HG02884 (cell line): ENCODE results near the gene DSG2.

Experiments
- ATAC-seq: cut with Tn5 transposase; IDR thresholded peaks from one replicate; pipeline ENCODE4 v1.9.1; 2021; ENCODE audit warnings: mild to moderate bottlenecking, moderate library complexity; ENCODE audit not compliant: unreplicated experiment

Gene DSG2

DNA sequence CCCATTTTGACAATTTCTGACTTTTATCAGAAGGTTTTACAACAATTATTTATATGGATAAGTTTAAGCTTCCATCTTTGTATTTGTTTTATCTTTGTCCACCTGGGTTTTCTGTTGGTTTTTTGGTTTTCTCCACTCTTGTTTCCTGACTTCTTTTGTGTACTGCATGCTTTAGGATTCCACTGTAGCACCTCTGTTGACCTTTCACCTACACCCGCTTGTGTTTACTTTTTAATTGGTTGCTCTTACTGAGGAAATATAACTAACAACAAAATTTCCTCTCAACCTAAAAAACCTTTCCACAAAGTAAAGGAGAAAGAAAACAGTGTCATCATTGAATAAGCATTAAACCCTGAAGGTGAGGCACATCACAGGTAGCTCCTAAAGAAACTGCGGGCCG, 53.9 kb downstream of the DSG2 start:
- ATAC-seq, result no peak

DNA sequence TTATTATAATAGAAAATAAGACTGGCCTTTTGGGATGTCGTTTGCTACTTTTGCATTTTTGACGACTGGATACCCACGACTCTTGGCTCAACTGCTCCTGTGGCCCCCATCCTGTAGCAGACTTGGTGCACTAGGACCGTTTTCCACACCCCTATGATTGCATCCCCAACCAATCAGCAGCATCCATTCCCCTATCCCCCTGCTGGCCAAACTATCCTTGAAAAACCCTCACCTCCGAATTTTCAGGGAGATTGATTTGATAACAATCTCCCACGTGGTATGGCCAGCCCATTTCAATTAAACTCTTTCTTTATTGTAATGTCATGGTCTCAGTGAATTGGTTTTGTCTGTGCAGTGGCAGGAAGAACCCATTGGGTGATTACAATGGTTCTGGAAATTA, 55.8 kb downstream of the DSG2 start:
- no peak for ATAC-seq

DNA sequence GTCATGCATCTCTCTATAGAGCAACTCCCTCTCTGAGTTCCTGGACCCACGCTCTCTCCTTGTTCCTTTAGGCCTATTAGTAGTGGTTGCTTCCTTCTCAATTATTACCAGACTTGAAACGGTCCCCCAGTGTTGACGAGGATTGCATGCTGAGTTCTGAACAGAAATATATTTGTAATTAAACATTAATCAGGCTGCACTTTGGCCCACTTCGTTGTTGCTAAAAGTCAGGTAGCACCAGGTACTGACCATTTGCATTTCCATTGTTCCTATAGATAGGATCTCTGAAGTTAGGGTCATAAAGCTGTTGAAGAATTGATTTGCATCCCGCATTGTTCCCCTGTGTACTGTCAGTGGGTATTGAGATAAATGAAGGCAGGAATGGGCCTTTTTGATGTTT, 56.8 kb downstream of the DSG2 start:
- no peak for ATAC-seq

DNA sequence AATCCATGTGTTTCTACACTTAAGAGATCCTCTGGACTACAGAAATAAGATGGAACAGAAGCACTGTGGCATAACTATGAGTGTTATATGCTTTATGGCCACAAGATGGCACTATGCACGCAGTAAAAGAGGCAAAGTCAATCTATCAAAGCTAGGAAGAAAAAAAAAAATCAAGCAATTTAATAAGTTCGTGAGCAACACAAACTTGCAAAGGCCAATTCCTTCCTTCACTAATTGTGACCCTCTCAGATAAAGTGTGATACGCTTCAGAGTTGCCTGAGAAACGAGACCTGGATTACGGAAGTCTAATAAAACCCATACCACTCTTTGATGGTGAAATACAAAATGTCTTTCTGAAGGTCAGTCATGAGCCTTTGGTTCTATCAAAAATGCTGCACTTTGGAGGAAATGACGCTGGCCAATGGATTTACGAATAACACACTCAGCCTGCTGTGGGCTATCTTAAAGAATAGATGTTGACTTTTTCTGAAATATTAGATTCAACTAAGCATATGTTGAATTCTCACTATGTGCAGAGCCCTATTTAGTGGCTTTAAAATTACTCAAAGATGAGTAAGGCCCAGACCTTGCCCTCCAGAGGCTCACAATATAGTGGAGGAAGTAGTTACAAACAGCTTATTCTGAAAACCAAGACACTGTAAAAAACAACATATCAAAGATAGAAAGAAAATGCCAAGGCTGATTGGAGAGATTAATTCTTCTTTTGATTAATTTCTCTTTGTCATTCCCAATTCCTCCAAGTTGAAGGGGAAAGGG, 58.2 kb downstream of the DSG2 start:
- peak; percentile 65 for ATAC-seq

DNA sequence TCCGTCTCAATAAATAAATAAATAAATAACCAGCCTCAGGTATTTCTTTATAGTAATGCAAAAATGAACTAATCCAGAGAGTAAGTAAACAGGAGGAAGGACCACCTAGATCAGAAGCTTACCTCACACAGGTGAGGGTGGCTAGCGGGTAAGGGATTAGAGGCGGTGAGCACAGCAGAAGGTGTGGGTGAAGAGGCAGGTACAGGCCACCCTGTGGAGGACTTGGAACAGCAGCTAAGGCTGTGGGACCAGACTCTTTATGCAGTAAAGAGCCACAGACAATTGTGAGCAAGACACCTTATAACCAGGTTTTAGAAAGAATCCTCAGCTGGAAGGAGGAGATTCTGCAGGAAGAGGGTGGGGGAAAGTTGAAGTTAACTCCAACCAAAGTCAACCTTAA, 59.5 kb downstream of the DSG2 start:
- no peak for ATAC-seq

DNA sequence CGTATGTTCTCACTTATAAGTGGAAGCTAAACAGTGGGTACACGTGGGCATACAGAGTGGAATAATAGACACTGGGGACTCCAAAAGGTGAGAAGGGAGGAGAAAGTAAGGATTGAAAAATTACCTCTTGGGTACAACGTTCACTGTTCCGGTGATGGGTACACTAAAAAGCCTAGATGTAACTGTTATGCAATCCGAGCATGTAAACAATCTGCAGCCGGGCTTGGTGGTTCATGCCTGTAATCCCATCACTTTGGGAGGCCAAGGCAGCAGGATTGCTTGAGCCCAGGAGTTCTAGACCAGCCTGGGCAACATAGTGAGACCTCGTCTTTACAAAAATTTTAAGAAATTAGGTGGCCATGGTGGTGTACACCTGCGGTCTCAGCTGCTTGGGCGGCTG, 60.6 kb downstream of the DSG2 start:
- no peak for ATAC-seq

DNA sequence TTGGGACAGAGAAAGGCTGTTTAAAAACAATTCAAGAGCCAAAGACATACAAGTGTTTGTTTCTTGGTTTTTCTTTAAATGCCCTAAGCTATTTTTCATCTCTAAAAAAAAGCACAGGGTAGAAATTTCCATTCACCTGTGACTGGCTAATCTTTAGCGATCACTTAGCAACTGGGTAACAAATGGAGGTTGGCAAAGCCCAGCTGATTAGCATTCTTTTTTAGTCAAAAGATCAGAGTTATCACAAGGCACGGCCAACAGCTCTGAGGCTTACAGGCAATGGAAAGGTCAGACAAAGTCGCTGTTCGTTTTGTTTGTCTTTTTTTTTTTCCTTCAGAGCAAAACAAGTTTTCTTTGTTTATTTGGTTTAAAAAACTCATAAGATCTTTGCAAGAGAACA, 64.7 kb downstream of the DSG2 start:
- no peak for ATAC-seq

DNA sequence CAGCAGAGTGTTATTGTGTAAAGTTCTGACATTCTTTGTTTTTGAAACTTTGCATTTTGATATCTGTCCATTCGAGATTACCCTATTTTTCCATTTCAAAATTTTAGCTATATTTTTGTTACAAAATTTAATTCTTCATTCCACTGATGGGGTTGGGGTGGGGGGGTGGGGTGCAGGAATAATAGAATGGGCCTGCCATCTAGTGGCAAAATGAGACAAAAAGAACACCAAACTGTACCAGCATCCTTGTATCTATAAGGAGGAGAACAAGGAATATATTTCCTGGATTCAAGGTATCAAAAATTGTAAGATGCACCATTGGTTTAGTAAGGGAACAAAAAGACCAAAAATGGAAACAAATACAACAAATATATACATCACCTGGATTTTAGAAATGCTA, 65.8 kb downstream of the DSG2 start:
- ATAC-seq, result no peak

DNA sequence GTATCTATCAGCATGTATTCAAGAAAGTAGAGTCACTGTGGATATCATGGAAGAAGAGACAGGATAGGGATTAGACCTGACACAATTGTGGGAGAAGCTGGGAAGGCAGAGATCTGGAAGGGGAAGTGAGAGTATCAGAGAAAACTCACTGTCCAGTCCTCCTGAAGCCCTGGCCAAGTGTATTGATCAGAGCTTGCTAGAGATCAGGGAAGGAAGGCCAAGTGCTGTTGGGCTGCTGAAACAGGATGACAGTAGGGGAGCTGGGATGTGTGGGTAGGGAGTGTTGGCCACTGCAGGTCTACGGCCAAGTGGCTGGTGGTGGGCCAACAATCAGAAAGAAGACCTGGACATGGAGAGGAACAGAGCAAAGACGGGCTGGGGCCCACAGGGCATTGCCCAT, 67.4 kb downstream of the DSG2 start:
- ATAC-seq, result no peak

DNA sequence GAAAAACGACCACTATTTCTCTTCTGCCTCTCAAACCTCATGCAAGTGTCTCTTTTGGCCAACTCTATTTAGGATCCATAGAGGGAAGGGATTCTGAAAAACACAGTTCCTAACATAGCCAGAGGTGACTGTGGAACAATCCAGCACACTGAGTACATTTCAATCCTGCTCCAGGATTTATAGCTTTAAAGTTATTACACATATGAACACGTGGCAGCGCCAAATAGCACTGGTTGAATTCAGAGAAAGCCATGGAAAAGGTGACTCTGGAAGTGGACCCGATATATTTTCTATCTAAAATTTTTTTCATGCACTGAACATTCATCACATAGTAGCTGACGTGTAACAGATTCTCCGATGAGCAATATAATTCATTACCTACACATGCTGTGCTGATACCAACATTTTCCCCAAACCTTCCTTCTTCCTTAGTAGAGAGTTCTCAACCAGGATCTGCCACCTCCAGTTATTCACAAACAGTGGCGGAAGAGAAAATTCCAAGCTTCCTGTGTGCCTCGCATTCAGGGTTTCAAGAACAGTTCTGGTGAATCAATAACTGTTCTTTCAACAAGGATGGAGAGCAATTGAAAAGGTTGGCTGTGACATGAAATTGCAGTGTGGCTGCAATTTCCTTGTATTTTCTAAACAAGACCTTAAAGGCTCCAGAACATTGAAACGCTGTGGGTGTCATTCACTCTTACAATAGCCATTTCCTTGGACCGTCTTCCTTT, 68.0 kb downstream of the DSG2 start:
- no peak for ATAC-seq

DNA sequence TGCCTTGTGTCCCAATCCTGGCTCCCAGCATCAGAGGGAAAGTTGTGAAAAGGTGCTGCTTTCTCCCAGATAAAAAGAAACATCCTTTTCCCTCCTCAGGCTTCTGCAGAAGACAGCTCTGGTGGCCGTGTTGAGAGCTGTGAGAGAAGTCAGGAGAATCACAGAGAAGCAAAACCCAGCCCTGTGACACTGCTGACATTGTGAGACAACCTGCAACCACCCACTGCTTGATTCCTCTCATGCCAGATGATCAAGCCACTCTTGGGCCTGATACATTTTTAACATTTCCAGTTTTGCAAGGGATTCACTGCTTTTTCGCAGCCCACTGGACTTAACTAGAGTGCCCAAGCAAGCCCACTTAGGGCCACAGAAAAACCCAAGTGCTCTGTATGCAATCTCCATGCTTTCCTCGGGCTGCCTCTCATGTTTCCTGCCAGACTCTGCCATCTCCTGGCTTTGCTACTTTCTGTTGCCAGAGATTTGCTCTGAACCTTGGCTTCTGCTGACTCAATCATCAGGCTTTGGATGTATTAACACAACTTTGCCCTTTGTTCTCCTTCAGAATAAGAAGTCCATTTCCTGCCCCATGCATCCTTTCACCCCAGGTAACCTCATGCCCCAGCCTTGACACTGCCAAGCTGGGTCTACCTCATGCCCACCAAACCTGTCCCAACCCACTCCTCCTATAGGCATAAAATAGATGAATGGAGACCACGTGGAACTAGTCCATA, 68.8 kb downstream of the DSG2 start:
- no peak for ATAC-seq

DNA sequence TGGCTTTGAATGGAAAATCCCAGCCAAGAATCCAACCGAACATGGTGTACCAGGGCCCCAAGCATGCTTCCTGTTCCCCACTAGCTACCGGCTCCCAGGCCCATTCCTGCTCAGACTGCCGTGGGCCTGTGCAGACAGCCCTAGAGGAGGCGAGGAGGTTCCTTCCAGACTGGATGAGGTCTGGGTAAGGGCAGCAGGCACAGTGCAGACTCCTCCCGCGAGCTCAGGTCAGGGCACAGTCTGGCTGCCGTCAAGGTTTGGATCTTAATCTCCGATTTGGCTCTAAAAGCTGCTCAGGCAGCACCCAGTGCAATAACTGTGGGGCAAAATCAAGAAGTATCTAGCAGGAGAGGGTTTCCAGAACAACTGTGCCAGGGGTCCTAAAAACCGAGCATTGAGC, 74.4 kb downstream of the DSG2 start:
- ATAC-seq, result no peak

DNA sequence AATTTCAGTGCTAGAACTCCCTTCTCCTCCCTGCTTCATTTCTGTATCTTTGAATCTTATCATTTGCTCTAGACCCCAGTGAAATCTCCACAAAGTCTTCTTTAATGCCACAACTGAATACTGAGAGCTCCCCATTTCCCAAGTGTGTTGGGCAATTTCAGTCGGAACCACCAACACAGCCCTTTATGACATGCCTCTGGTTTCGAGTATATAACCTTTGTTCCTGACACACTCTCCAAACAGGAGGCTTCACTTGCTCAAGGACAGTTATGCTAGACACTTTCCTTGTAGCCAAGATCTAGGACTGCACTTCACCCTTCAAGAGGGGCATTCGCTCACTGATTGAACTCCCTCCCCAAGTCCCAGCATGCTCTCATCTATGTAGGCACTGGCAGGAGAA, 75.1 kb downstream of the DSG2 start:
- no peak for ATAC-seq

DNA sequence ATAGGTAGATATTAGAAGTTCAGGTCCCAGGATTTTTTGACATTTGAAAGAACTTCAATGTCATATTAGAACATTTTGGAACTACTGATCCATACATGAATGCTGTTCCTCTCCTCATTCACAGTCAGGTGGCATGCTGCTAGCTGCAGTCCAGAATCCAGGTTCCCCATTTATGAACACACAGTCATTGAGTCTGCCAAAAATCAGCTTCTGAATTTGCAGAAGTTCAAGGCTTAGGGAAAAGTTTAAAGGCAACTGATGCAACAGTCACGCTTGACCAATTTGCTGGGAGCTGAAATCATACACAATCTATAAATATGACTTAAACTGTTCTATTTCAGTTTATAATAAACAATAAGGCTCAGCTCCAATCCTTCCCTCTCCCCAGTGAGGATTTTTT, 76.4 kb downstream of the DSG2 start:
- ATAC-seq, result no peak

DNA sequence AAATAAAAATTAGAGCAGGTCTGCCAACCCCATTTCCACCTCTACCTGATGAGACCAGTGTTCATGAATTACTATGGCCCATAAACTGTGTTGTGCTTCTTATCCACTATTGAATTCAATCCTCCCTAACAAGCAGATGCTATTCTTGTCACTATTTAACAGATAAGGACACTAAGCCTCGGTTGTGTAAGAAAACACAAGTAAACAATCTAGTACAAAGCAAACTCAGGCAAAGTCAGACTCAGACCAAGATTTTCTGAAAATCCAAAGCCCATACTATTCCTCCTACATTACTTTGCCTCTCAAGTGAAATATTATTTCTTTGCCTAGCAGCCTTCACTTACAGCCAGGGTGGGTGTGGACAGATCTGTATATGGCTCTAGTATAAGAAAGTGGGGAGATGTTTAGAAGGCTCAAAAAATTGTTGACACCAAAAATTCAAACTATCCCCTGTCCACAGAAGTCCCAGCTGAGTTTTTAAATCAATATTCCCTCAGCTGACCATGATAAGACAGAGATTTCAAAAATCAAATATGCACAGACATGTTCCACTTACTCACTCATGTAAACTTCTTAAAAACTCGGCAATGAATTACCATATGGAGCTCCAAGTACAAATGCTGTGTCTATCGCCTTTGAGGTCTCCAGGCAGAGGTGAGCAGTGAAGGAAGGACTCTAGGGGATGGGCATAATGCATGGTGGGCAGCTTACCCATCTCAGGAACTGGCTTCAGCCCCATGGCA, 77.7 kb downstream of the DSG2 start:
- no peak for ATAC-seq

DNA sequence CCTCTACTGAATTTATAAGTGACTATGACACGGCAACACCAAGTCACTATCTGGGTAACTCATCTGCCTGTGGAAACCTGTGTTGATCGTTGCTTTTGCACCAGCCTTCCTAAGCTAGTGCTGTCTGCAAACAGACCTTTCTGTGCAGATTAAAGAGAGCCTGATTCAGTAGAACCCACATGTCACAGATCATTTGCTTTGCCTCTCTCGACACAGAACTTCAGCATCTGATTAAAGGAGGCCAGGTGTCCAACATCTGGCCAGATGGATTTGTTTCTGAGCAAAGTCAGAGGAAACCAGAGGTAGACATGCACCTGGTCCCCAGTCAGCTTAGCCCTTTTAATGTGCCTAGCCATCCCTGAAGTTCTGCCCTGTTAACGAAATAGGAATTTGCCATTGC, 78.7 kb downstream of the DSG2 start:
- ATAC-seq, result no peak

DNA sequence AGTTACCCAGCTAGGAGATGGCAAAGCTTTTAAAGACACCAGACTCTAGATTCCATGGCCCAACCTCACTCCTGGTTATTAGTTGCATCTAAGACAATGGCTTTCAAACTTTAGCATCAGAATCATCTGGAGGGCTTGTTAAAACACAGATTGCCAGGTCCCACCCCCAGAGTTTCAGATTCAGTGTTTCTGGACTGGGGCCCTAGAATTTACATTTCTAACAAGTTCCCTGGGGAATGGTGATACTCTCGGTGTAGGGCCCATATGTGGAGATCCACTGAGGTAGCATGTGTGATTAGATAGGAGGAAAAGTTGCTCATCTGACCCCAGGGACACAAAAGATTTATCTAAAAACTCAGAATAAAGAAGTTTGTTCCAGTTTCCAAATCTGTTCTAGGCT, 79.2 kb downstream of the DSG2 start:
- no peak for ATAC-seq

DNA sequence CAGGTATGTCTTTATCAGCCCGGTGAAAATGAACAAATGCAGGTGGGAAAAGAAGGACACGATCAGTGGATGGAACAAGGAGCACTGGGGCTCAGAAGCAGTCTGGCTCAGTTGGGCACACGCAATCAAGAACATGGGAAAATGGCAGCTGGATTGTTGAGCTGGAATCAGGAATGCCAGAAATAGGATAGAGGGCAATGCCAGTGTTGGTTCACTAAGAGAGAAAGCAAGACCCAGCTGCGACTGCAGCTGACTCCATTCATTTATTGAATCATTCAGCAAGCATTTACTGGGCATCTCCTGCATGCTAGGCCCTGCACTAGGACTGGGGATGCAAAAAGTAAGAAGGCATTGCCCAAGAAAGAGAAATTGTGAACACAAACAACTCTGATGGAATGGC, 80.1 kb downstream of the DSG2 start:
- no peak for ATAC-seq

DNA sequence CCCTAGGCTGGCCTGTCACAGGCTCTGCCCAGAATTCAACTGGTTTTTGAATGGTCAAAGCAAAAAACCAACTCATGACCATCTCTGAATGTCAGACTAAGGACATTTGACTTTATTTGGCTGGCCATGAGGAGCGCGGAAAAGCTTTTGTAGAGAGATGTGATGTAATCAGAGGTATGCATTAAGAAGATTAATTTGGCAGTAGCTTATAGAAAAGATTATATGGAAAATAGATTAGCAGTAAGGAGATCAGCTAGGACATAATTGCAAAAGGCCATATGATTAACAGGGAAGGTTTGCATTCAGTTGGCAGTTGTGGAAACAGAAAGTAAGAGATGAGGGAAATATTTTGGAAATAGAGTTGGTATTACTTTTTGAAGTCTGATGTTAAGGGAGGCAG, 81.4 kb downstream of the DSG2 start:
- no peak for ATAC-seq

DNA sequence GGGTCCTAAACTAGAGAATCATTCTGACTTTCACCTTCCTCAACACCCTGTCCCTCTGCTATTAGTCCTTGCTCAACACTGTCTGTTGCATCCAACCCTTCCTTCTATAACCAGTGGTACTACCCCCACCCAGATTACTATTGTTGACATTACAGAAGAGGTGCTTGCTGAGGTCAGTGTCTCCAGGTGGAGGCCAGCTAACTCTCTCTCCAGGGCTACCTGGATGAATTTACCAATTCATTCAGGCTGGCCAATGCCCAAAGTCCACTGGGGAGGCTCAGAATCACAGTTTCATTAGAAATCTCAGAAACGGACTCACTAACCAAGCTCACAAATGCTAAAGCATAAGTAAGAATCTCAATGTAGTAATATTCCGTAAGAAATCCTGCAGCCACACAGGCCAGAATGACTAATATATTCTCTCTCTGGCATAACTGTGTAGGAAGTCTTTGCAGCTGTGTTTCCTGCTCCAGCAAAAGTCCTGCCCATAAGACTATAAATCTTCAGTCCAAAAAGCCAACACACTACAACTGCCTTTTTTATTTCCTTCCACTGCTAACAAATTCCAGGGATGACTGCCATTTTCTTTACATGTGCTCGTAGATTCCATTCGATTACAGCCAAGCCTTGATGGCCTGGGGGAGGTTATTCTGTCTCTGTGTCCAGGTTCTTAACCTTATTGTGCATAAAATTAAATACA, 83.7 kb downstream of the DSG2 start:
- no peak for ATAC-seq
